K562 (cell line): Measurements from ENCODE around the gene CDH19. TPM values are rescaled to one million over a fixed set of nuclear protein-coding genes. Genes with fewer than 3 reads are reported as not detected.
"Not testable (repeated sequence)": the region's sequence is repeated elsewhere in the genome, so short reads cannot be mapped to it uniquely, and the experiment has no call there.

ENCODE experiments used
- ATAC-seq: fragments of 200-7000 bp; cut with Tn5 transposase; 3 replicates; pipeline ENCODE4 v1.9.1; 2020; ENCODE audit warnings: moderate library complexity
- BruUV-seq: library from RNA; stranded (reverse); fragments of 400-500 nt; replicated peaks from 2 replicates; lab custom pipeline; 2021; lab: Mats Ljungman, UMichigan
- CTCF ChIA-PET: fragments of 300-600 bp; formaldehyde crosslinking; extraction: SDS; loops from one replicate; lab custom pipeline; 2021; ENCODE audit warnings: low intra/inter-chr PET ratio; lab: Yijun Ruan, JAX
- POLR2A ChIA-PET: fragments of 300-600, 350-650 bp; sonication (Branson Sonifier 250); formaldehyde crosslinking; extraction: SDS; loops from one replicate; lab custom pipeline; 2021; ENCODE audit warnings: antibody characterized with exemption, inconsistent platforms; lab: Yijun Ruan, JAX
- DNase-seq, 4 experiments: peaks; one replicate each; pipeline versions ENCODE4 v3.0.0 to v3.0.0-alpha.2; 2011 to 2018; ENCODE audit warnings: low spot score in 3 of 4, mixed read lengths in 3 of 4; ENCODE audit errors: extremely low read depth in 1 of 4
- FAIRE-seq: peaks from 2 replicates; lab custom pipeline; 2011; peaks lifted over from hg19 to GRCh38; lab: Jason Lieb, UNC
- H2AFZ ChIP-seq: 2 replicates; pipeline ENCODE4 v1.6.0; 2011; ENCODE audit warnings: low read depth, low read length, control low read depth, inconsistent platforms
- H3K27ac ChIP-seq: fragments of 200-600 bp; 3 replicates; pipeline ENCODE4 v1.8.0; 2011; ENCODE audit warnings: low read depth, mild to moderate bottlenecking, control low read depth, inconsistent platforms, low read length, moderate library complexity, mixed read lengths; ENCODE audit errors: extremely low read depth
- H3K27me3 ChIP-seq, 2 experiments: fragments of 300-600 bp in 1 of 2; 2 replicates in 1 of 2; 3 replicates in 1 of 2; pipeline versions ENCODE4 v1.6.0 to v1.8.0; 2011; ENCODE audit warnings: inconsistent platforms in 2 of 2, low read length in 2 of 2, mild to moderate bottlenecking in 1 of 2, mixed read lengths in 1 of 2, moderate library complexity in 1 of 2; ENCODE audit not compliant: control insufficient read depth in 2 of 2, insufficient read depth in 2 of 2
- H3K36me3 ChIP-seq: fragments of 300-600 bp; 3 replicates; pipeline ENCODE4 v1.8.0; 2011; ENCODE audit warnings: mild to moderate bottlenecking, low read length, inconsistent platforms; ENCODE audit not compliant: control insufficient read depth, insufficient read depth
- H3K4me1 ChIP-seq, 2 experiments: fragments of 200-600 bp in 1 of 2; replicated peaks in 1 of 2; 2 replicates in 1 of 2; 3 replicates in 1 of 2; pipeline versions ENCODE4 v1.5.1 to v1.8.0; 2011; ENCODE audit warnings: inconsistent platforms in 2 of 2, low read length in 2 of 2, mild to moderate bottlenecking in 1 of 2, mixed read lengths in 1 of 2, moderate library complexity in 1 of 2; ENCODE audit not compliant: control insufficient read depth in 2 of 2, insufficient read depth in 2 of 2
- H3K4me2 ChIP-seq: 2 replicates; pipeline ENCODE4 v1.6.1; 2011; ENCODE audit warnings: low read length, control low read depth, inconsistent platforms, mixed read lengths; ENCODE audit not compliant: insufficient read depth
- H3K4me3 ChIP-seq: fragments of 200-600 bp; sonication (generic), shearing (Covaris generic); 2 replicates; pipeline ENCODE4 v1.5.1; 2016; ENCODE audit warnings: control low read depth, inconsistent platforms
- H3K79me2 ChIP-seq: fragments of 200-600 bp; 3 replicates; pipeline ENCODE4 v1.8.0; 2011; ENCODE audit warnings: low read length, inconsistent platforms; ENCODE audit not compliant: control insufficient read depth, insufficient read depth
- H3K9ac ChIP-seq, 2 experiments: 2 replicates each; pipeline versions ENCODE4 v1.6.0 to v1.6.1; 2011; ENCODE audit warnings: low read depth in 2 of 2, low read length in 2 of 2, control low read depth in 1 of 2, inconsistent platforms in 1 of 2, mild to moderate bottlenecking in 1 of 2, mixed read lengths in 1 of 2; ENCODE audit not compliant: insufficient read depth in 1 of 2
- H3K9me1 ChIP-seq: one replicate; pipeline ENCODE4 v1.6.0; 2011; ENCODE audit warnings: inconsistent platforms, mild to moderate bottlenecking, low read length, moderate library complexity; ENCODE audit not compliant: control insufficient read depth, insufficient read depth
- H3K9me3 ChIP-seq: replicated peaks from 2 replicates; pipeline ENCODE4 v1.5.1; 2011; ENCODE audit warnings: low read depth, low read length, inconsistent platforms; ENCODE audit not compliant: control insufficient read depth, insufficient read depth
- H4K20me1 ChIP-seq: replicated peaks from 2 replicates; pipeline ENCODE4 v1.6.1; 2011; ENCODE audit warnings: low read length, inconsistent platforms, mixed read lengths; ENCODE audit not compliant: control insufficient read depth, insufficient read depth
- CSDE1 ChIP-seq, 2 experiments: fragments of 450-650 bp; IDR thresholded peaks; 2 replicates each; pipeline ENCODE4 v1.6.1; 2016; ENCODE audit warnings: mild to moderate bottlenecking in 1 of 2
- MAZ ChIP-seq, 2 experiments: fragments of 450-650 bp in 1 of 2; sonication (generic) in 1 of 2; formaldehyde crosslinking; IDR thresholded peaks in 1 of 2; conservative IDR thresholded peaks in 1 of 2; 2 replicates each; pipeline versions ENCODE4 v1.4.0 to v1.5.0; 2020; ENCODE audit warnings: mild to moderate bottlenecking in 1 of 2, missing genetic modification reagents in 1 of 2
- NFRKB ChIP-seq: fragments of 450-650 bp; IDR thresholded peaks from 2 replicates; pipeline ENCODE4 v1.6.1; 2016; ENCODE audit warnings: low read depth
- RFX1 ChIP-seq: fragments of 450-650 bp; IDR thresholded peaks from 2 replicates; pipeline ENCODE4 v1.6.1; 2016; ENCODE audit warnings: mild to moderate bottlenecking, moderate library complexity
- ZNF212 ChIP-seq: fragments of 450-650 bp; formaldehyde crosslinking; IDR thresholded peaks from 2 replicates; pipeline ENCODE4 v1.4.0; 2020; ENCODE audit warnings: mild to moderate bottlenecking
- ZNF518B ChIP-seq: fragments of 250-450 bp; sonication (Bioruptor Pico); IDR thresholded peaks from 2 replicates; pipeline ENCODE4 v1.5.0; 2021; ENCODE audit warnings: mild to moderate bottlenecking, moderate library complexity
- ZNF584 ChIP-seq: fragments of 200-800 bp; sonication (Bioruptor generic); IDR thresholded peaks from 2 replicates; pipeline ENCODE4 v1.6.1; 2016; ENCODE audit warnings: low read depth, mild to moderate bottlenecking, missing genetic modification characterization, missing compliant biosample characterization
- ZNF609 ChIP-seq: sonication (generic); formaldehyde crosslinking; IDR thresholded peaks from 2 replicates; pipeline ENCODE4 v1.8.1; 2023; ENCODE audit warnings: missing genetic modification reagents, mild to moderate bottlenecking, borderline replicate concordance
- WGBS: fragments of 100-300 bp; shearing (Covaris generic); methylation state at CpG from one replicate; pipeline ENCODE4 v1.1.6; 2016; ENCODE audit warnings: low coverage, mixed read lengths; ENCODE audit not compliant: insufficient coverage; ENCODE audit errors: missing lambda C conversion rate; 5-methylcytosine and 5-hydroxymethylcytosine counted together
- in situ Hi-C: fragments of 300-500 bp; cut with MboI; formaldehyde crosslinking; loops from 4 replicates; pipeline ENCODE4 v1.15.0; 2018; ENCODE audit warnings: inconsistent platforms, mixed read lengths
- intact Hi-C: fragments of 100-400 bp; cut with micrococcal nuclease; formaldehyde crosslinking; loops from 2 replicates; pipeline ENCODE4 v1.14.2; 2022
- polyA plus RNA-seq, 8 experiments: library from polyadenylated mRNA; depleted of rRNA in 4 of 8; stranded (reverse) in 5 of 8; unstranded in 3 of 8; fragments of >200 nt; fragmentation: Nextera tagmentation in 2 of 8; fragmentation: Illumina TruSeq in 1 of 8; extraction: Ambion mirVana in 2 of 8; extraction: Trizol in 1 of 8; gene quantifications; 2 replicates each; pipeline versions ENCODE4 v1.2.1 to v1.2.3, GENCODE V29; 2011 to 2014; ENCODE audit warnings: inconsistent platforms in 1 of 8, missing spikeins in 1 of 8
- total RNA-seq, 7 experiments: library from RNA; depleted of rRNA in 6 of 7; stranded (reverse); fragments of >200 nt in 6 of 7; fragmentation: Illumina TruSeq in 2 of 7; extraction: Trizol in 2 of 7; gene quantifications; 2 replicates each; pipeline versions ENCODE4 v1.2.1 to v1.2.3, GENCODE V29; 2011 to 2021; ENCODE audit warnings: low replicate concordance in 1 of 7

Gene CDH19
- total and polyA plus RNA-seq, 9 of the 15 experiments (the other 6 are each of a cell fraction or from before 2014, with no cell fraction given), result not detected

- H3K9me3 ChIP-seq, BruUV-seq, H3K27me3 ChIP-seq, H3K9me1 ChIP-seq, DNase-seq, H3K4me2 ChIP-seq, H2AFZ ChIP-seq, FAIRE-seq, H3K36me3 ChIP-seq, CTCF ChIA-PET, ATAC-seq, H3K4me3 ChIP-seq, H3K4me1 ChIP-seq, in situ Hi-C loops, H3K79me2 ChIP-seq, H4K20me1 ChIP-seq, H3K27ac ChIP-seq, H3K9ac ChIP-seq, POLR2A ChIA-PET, intact Hi-C loops: not testable (repeated sequence)
- 0% methylated on average over 5 of the region's 5 CpGs for WGBS
Observed at GRCh38 chr18:66466184-66466583, 137.7 kb downstream of the CDH19 start.

- DNase-seq (no peak), ATAC-seq (no peak), FAIRE-seq (no peak)
- no peak overlapping the region for H3K9ac ChIP-seq
- CTCF ChIA-PET, result no interaction called here
- WGBS, result 0% methylated on average over 3 of the region's 3 CpGs
- no peak overlapping the region for H3K4me3 ChIP-seq
- in situ Hi-C loops (no loop called here), intact Hi-C loops (no loop called here)
- no peak overlapping the region for H2AFZ ChIP-seq
- no peaks in the 10 kb centered on the region for H3K9me1 ChIP-seq
- no peak overlapping the region for H3K4me2 ChIP-seq
- no peaks in the 10 kb centered on the region for H3K79me2 ChIP-seq
- no peaks in the 10 kb centered on the region for H3K27me3 ChIP-seq
- H3K4me1 ChIP-seq, result no peaks in the 10 kb centered on the region
- POLR2A ChIA-PET, result no interaction called here
- H3K36me3 ChIP-seq, result no peaks in the 10 kb centered on the region
- BruUV-seq, result no TSS peak
- no peaks in the 10 kb centered on the region for H4K20me1 ChIP-seq
- H3K9me3 ChIP-seq, result no peaks in the 10 kb centered on the region
- no peak overlapping the region for H3K27ac ChIP-seq
- TF ChIP-seq ZNF584 (CRISPR knock-in tag), result no peak
- TF ChIP-seq CSDE1 (IDR thresholded peaks at IDR 0.05), result no peak
- TF ChIP-seq ZNF609 (CRISPR knock-in tag), result no peak
- no peak for TF ChIP-seq RFX1
- TF ChIP-seq ZNF518B (CRISPR knock-in tag), result no peak
- TF ChIP-seq ZNF212, result no peak
- TF ChIP-seq NFRKB, result no peak
- no peak for TF ChIP-seq MAZ (CRISPR knock-in tag; conservative IDR thresholded peaks at IDR 0.05 in 1 of 2, IDR thresholded peaks at IDR 0.05 in 1 of 2)
Observed at GRCh38 chr18:66461344-66461743, 142.5 kb downstream of the CDH19 start.
